ENCODE results near the gene RBM45.

Gene RBM45

GRCh38 chr2:178106053-178106452 lies 6.2 kb upstream of the RBM45 start:
- no peaks in the 10 kb centered on the region for H3K9me3 ChIP-seq (ENCODE audit: control insufficient read depth, low read length)
- WGBS, 2 experiments, result 86 to 100% methylated on average over 1 to 2 of the region's 2 CpGs
- no peaks in the 10 kb centered on the region for H3K4me1 ChIP-seq (ENCODE audit: control insufficient read depth, insufficient read depth, low read length)
- H3K27me3 ChIP-seq (ENCODE audit: control insufficient read depth, insufficient read depth, low read length, poor library complexity, severe bottlenecking), result no peaks in the 10 kb centered on the region
- H3K4me3 ChIP-seq (ENCODE audit: insufficient read depth, low read depth, low read length), result no peak overlapping the region
- H3K36me3 ChIP-seq (ENCODE audit: control insufficient read depth, insufficient read depth, low read length), result no peaks in the 10 kb centered on the region
- H3K27ac ChIP-seq (ENCODE audit: insufficient read depth, low read depth, low read length, poor library complexity, severe bottlenecking), result no peak overlapping the region

DNA sequence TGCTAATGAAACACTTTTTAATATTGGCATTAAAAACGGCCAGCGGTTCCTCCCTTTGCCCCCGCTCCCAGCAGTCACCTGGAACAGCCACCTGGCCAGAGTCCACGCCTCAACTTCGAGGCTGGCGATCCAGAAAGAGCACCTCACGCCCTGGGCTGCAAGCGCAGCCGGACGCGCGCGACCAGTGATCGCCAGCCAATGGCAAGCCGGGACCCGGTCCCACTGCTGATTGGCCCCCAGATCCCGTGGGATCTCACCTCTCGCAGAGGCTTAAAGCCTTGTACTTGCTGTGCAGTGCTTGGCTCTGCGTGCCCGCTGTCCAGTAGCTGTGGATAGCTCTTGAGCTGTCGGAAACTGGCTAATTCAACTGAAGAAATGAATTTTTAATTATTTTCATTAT lies 4.1 kb upstream of the RBM45 start:
- H3K4me1 ChIP-seq (ENCODE audit: control insufficient read depth, insufficient read depth, low read length), result no peaks in the 10 kb centered on the region
- H3K27ac ChIP-seq (ENCODE audit: insufficient read depth, low read depth, low read length, poor library complexity, severe bottlenecking), result no peak overlapping the region
- H3K36me3 ChIP-seq (ENCODE audit: control insufficient read depth, insufficient read depth, low read length), result no peaks in the 10 kb centered on the region
- H3K4me3 ChIP-seq (ENCODE audit: insufficient read depth, low read depth, low read length), result no peak overlapping the region
- WGBS, 2 experiments, result 89 to 91% methylated on average over 20 to 21 of the region's 21 CpGs
- no peaks in the 10 kb centered on the region for H3K9me3 ChIP-seq (ENCODE audit: control insufficient read depth, low read length)
- no peaks in the 10 kb centered on the region for H3K27me3 ChIP-seq (ENCODE audit: control insufficient read depth, insufficient read depth, low read length, poor library complexity, severe bottlenecking)

DNA sequence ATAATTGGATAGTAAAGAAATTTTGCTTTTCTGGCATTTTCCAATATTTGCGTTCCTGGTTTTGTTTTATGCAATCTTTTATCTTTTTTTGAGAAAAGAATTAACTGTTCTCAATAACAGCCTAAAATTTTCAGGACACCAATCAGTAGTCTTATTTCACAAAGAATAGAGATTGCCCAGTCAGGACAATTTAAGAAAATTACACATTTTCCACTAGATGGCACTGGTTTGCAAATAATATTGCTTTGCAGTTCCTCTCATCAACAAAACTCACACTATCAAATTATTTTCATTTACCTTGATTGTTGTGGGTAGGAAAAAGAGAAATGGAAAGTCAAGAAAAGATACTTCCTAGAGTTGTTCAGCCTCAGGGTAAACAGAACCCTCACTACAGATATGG lies 2.4 kb upstream of the RBM45 start:
- Histone ChIP-seq H3K36me3 (ENCODE audit: control insufficient read depth, insufficient read depth, low read length) (no peaks in the 10 kb centered on the region), H3K27ac (ENCODE audit: insufficient read depth, low read depth, low read length, poor library complexity, severe bottlenecking) (no peak overlapping the region), H3K4me1 (ENCODE audit: control insufficient read depth, insufficient read depth, low read length) (no peaks in the 10 kb centered on the region), H3K9me3 (ENCODE audit: control insufficient read depth, low read length) (no peaks in the 10 kb centered on the region), H3K27me3 (ENCODE audit: control insufficient read depth, insufficient read depth, low read length, poor library complexity, severe bottlenecking) (no peaks in the 10 kb centered on the region), H3K4me3 (ENCODE audit: insufficient read depth, low read depth, low read length) (no peak overlapping the region)
- no CpG with 5 or more reads among the region's 1 CpG for WGBS, 2 experiments

DNA sequence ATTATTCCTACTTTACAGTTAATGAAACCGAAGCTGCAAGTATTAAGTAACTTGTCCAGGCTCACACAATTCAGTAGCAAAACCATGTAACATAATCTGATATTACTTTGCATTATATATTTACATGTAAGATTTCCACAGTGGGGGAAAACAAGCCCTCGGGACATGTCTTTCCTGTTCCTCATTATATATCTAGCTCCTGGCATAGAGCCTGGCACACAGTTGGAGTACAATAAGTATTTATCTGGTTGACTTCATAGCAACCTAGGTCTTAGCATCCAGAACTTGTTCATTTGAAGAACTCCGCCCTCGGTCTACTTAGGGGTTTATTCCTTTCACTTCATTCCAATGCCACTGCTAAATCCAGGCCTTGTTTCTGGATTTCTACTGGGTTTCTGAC lies 1.6 kb upstream of the RBM45 start:
- Histone ChIP-seq H3K36me3 (ENCODE audit: control insufficient read depth, insufficient read depth, low read length) (no peaks in the 10 kb centered on the region), H3K4me1 (ENCODE audit: control insufficient read depth, insufficient read depth, low read length) (no peaks in the 10 kb centered on the region), H3K4me3 (ENCODE audit: insufficient read depth, low read depth, low read length) (no peak overlapping the region), H3K27me3 (ENCODE audit: control insufficient read depth, insufficient read depth, low read length, poor library complexity, severe bottlenecking) (no peaks in the 10 kb centered on the region), H3K27ac (ENCODE audit: insufficient read depth, low read depth, low read length, poor library complexity, severe bottlenecking) (no peak overlapping the region), H3K9me3 (ENCODE audit: control insufficient read depth, low read length) (no peaks in the 10 kb centered on the region)
- 91 to 97% methylated on average over 3 of the region's 4 CpGs for WGBS, 2 experiments

GRCh38 chr2:178111743-178112142 lies 494 bp upstream of the RBM45 start:
- no peaks in the 10 kb centered on the region for H3K4me1 ChIP-seq (ENCODE audit: control insufficient read depth, insufficient read depth, low read length)
- no peaks in the 10 kb centered on the region for H3K36me3 ChIP-seq (ENCODE audit: control insufficient read depth, insufficient read depth, low read length)
- H3K4me3 ChIP-seq (ENCODE audit: insufficient read depth, low read depth, low read length), result no peak overlapping the region
- no peak overlapping the region for H3K27ac ChIP-seq (ENCODE audit: insufficient read depth, low read depth, low read length, poor library complexity, severe bottlenecking)
- no peaks in the 10 kb centered on the region for H3K27me3 ChIP-seq (ENCODE audit: control insufficient read depth, insufficient read depth, low read length, poor library complexity, severe bottlenecking)
- no peaks in the 10 kb centered on the region for H3K9me3 ChIP-seq (ENCODE audit: control insufficient read depth, low read length)
- WGBS, 2 experiments, result 95 to 100% methylated on average over 1 of the region's 1 CpG

DNA sequence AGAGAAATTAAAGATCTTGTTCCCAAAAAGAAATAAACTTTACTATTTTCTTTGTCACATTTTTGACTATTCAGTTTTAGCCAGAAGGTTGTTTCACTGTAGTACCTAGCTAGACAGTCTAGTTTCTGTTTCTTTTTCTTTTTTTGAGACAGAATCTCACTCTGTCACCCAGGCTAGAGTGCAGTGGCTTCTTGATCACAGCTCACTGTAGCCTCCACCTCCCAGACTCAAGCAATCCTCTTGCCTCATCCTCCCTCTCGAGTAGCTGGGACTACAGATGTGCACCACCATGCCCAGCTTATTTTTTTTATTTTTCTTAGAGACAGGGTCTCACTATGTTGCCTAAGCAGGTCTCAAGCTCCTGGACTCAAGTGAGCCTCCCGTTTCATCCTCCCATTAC lies 2.2 kb downstream of the RBM45 start:
- H3K4me3 ChIP-seq (ENCODE audit: insufficient read depth, low read depth, low read length), result no peak overlapping the region
- H3K36me3 ChIP-seq (ENCODE audit: control insufficient read depth, insufficient read depth, low read length), result no peaks in the 10 kb centered on the region
- no peak overlapping the region for H3K27ac ChIP-seq (ENCODE audit: insufficient read depth, low read depth, low read length, poor library complexity, severe bottlenecking)
- no peaks in the 10 kb centered on the region for H3K27me3 ChIP-seq (ENCODE audit: control insufficient read depth, insufficient read depth, low read length, poor library complexity, severe bottlenecking)
- no peaks in the 10 kb centered on the region for H3K9me3 ChIP-seq (ENCODE audit: control insufficient read depth, low read length)
- WGBS, 2 experiments, result 89 to 93% methylated on average over 2 of the region's 2 CpGs
- H3K4me1 ChIP-seq (ENCODE audit: control insufficient read depth, insufficient read depth, low read length), result no peaks in the 10 kb centered on the region

DNA sequence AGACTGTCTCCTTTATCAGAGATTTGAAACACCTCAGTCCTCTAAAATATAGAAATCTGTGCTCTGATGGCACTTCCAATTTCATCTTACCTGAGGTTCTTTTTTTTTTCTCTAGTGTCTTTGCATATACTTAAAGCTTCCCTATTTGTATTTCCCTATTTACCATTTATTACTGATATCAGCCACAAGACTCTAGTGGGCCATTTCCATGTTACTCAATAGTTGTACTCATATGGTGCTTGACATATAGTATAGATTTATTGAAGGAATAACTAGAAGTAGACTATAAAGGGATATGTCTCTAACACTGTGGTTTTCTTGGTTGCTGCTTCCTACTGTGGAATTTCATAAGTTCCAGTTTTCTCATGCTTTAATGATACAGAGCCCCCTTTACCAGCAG lies 3.0 kb downstream of the RBM45 start:
- H3K36me3 ChIP-seq (ENCODE audit: control insufficient read depth, insufficient read depth, low read length), result no peaks in the 10 kb centered on the region
- H3K27ac ChIP-seq (ENCODE audit: insufficient read depth, low read depth, low read length, poor library complexity, severe bottlenecking), result no peak overlapping the region
- H3K4me3 ChIP-seq (ENCODE audit: insufficient read depth, low read depth, low read length), result no peak overlapping the region
- no peaks in the 10 kb centered on the region for H3K4me1 ChIP-seq (ENCODE audit: control insufficient read depth, insufficient read depth, low read length)
- H3K27me3 ChIP-seq (ENCODE audit: control insufficient read depth, insufficient read depth, low read length, poor library complexity, severe bottlenecking), result no peaks in the 10 kb centered on the region
- H3K9me3 ChIP-seq (ENCODE audit: control insufficient read depth, low read length), result no peaks in the 10 kb centered on the region

GRCh38 chr2:178117725-178118124 lies 5.5 kb downstream of the RBM45 start:
- H3K4me3 ChIP-seq (ENCODE audit: insufficient read depth, low read depth, low read length), result no peak overlapping the region
- WGBS, 2 experiments, result 100% methylated on average over 1 of the region's 1 CpG; no CpG with 5 or more reads in 1 of the 2 experiments
- no peak overlapping the region for H3K27ac ChIP-seq (ENCODE audit: insufficient read depth, low read depth, low read length, poor library complexity, severe bottlenecking)
- no peaks in the 10 kb centered on the region for H3K36me3 ChIP-seq (ENCODE audit: control insufficient read depth, insufficient read depth, low read length)
- no peaks in the 10 kb centered on the region for H3K4me1 ChIP-seq (ENCODE audit: control insufficient read depth, insufficient read depth, low read length)
- no peaks in the 10 kb centered on the region for H3K27me3 ChIP-seq (ENCODE audit: control insufficient read depth, insufficient read depth, low read length, poor library complexity, severe bottlenecking)
- H3K9me3 ChIP-seq (ENCODE audit: control insufficient read depth, low read length), result no peaks in the 10 kb centered on the region

DNA sequence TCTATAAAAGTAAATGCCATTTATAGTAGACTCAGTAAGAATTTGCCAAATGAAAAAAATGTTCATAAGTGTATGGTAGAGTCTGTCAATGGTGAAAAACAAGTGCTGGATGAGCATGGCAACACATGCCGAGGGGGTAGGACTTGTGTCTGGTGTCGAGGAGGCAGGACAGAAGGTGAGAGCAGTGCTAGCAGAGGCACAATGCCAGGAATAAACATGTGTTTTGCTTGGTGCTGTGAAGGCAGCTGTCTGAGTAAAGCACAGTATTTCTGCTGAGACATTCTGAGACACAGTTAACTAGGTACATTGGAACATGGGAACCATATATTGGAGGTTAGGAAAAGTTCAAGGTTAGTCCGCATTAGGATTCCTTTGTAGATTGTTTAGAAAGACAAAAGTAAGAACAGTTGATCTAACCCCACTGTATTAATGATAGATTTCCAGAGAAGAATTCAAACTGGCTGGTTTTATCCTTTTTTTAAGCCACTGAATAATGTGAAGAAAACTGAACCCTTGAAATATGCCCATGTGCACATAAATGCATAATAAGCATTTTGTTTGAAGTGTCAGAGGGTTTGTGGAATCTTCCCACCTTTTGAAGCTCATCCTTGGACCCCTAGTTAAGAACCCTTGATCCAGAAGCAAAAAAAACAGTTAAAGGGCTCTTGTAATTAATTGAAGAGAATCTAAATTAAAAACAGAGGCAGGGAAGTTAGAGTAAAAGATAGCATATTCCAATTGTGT lies 7.1 kb downstream of the RBM45 start:
- no peaks in the 10 kb centered on the region for H3K4me1 ChIP-seq (ENCODE audit: control insufficient read depth, insufficient read depth, low read length)
- H3K27me3 ChIP-seq (ENCODE audit: control insufficient read depth, insufficient read depth, low read length, poor library complexity, severe bottlenecking), result no peaks in the 10 kb centered on the region
- H3K36me3 ChIP-seq (ENCODE audit: control insufficient read depth, insufficient read depth, low read length), result no peaks in the 10 kb centered on the region
- H3K4me3 ChIP-seq (ENCODE audit: insufficient read depth, low read depth, low read length), result no peak overlapping the region
- WGBS, 2 experiments, result 91 to 92% methylated on average over 3 of the region's 3 CpGs
- H3K27ac ChIP-seq (ENCODE audit: insufficient read depth, low read depth, low read length, poor library complexity, severe bottlenecking), result no peak overlapping the region
- no peaks in the 10 kb centered on the region for H3K9me3 ChIP-seq (ENCODE audit: control insufficient read depth, low read length)

DNA sequence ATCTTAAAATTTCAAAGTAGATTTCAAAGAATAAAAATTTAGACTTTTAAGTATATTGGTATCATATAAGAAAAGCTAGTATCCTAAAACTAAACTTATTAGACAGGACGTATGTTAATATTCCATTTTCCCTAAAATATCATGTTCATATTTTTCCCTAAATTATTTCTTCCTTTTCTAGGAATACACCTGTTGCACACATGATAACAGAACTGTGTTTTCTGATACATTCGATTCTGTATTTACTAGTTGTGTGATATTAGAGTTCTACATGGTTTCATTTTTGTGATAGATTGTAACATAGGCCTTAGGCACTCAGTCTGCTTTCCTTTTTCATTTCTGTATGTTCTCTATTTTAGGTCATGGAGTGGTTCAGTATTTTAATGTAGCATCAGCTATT lies 10.9 kb downstream of the RBM45 start:
- Histone ChIP-seq H3K4me3 (ENCODE audit: insufficient read depth, low read depth, low read length) (no peak overlapping the region), H3K9me3 (ENCODE audit: control insufficient read depth, low read length) (no peaks in the 10 kb centered on the region), H3K27me3 (ENCODE audit: control insufficient read depth, insufficient read depth, low read length, poor library complexity, severe bottlenecking) (no peaks in the 10 kb centered on the region), H3K27ac (ENCODE audit: insufficient read depth, low read depth, low read length, poor library complexity, severe bottlenecking) (no peak overlapping the region), H3K4me1 (ENCODE audit: control insufficient read depth, insufficient read depth, low read length) (no peaks in the 10 kb centered on the region), H3K36me3 (ENCODE audit: control insufficient read depth, insufficient read depth, low read length) (no peaks in the 10 kb centered on the region)
- WGBS, 2 experiments, result 94 to 95% methylated on average over 2 of the region's 2 CpGs

DNA sequence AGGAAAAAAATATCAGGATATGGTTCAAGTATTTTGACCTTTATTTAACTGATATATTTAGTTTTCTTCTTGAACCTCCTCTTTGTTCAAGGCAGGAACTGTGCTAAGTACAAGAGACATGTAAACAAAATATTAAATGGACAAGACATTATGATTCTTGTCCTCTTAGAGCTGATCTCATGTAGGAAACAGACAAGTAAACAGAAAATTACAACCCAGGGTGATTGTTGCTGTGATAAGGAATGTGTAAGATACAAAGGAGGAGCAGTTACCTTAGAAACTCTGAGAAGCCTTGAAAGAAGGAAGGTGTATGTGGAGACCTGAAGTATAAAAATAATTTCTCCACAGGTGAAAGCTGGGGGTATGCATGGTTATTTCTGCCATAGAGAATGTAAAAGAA lies 12.9 kb downstream of the RBM45 start:
- Histone ChIP-seq H3K27ac (ENCODE audit: insufficient read depth, low read depth, low read length, poor library complexity, severe bottlenecking) (no peak overlapping the region), H3K27me3 (ENCODE audit: control insufficient read depth, insufficient read depth, low read length, poor library complexity, severe bottlenecking) (no peaks in the 10 kb centered on the region), H3K36me3 (ENCODE audit: control insufficient read depth, insufficient read depth, low read length) (no peaks in the 10 kb centered on the region), H3K9me3 (ENCODE audit: control insufficient read depth, low read length) (no peaks in the 10 kb centered on the region), H3K4me1 (ENCODE audit: control insufficient read depth, insufficient read depth, low read length) (no peaks in the 10 kb centered on the region), H3K4me3 (ENCODE audit: insufficient read depth, low read depth, low read length) (no peak overlapping the region)
